ENCODE measurements around the gene EIF2B1.

EIF2B1 gene

GRCh38 chr12:123670882-123671728 is 37.6 kb upstream of the EIF2B1 start, which contains the start of gene TCTN2 (continued):
- TF ChIP-seq ZNF561 (tag by site-specific recombination; IDR thresholded peaks at IDR 0.05; ENCODE audit: borderline replicate concordance) = 0 out of 2 replicates have a peak, but pooled peaks have one; percentile 36
- TF ChIP-seq ZXDB (tag by site-specific recombination; IDR thresholded peaks at IDR 0.05) = peak; percentile 28; the same call in 1 of the 2 replicates
- TF ChIP-seq KLF17 (tag by site-specific recombination; IDR thresholded peaks at IDR 0.05) = peak; percentile 28; the same call in 1 of the 2 replicates
- no peak for TF ChIP-seq ZNF548 (tag by site-specific recombination; IDR thresholded peaks at IDR 0.05)
- TF ChIP-seq ZNF747 (tag by site-specific recombination; IDR thresholded peaks at IDR 0.05) = no peak
- TF ChIP-seq ZBTB8A (tag by site-specific recombination; IDR thresholded peaks at IDR 0.05) = peak; percentile 70
- no peak for TF ChIP-seq ZNF404 (tag by site-specific recombination; IDR thresholded peaks at IDR 0.05)
- peak; percentile 49 for TF ChIP-seq ZBTB17 (tag by site-specific recombination; IDR thresholded peaks at IDR 0.05)
- TF ChIP-seq PBX3 (CRISPR knock-in tag; IDR thresholded peaks at IDR 0.05) = no peak
- TF ChIP-seq KLF8 (tag by site-specific recombination; IDR thresholded peaks at IDR 0.05) = peak; percentile 52
- no peak for TF ChIP-seq ATF2 (tag by site-specific recombination; IDR thresholded peaks at IDR 0.05; ENCODE audit: low read depth)
- peak; percentile 13; the same call in 1 of the 2 replicates for TF ChIP-seq ZNF660 (tag by site-specific recombination; IDR thresholded peaks at IDR 0.05)
- no peak for TF ChIP-seq ZNF513 (tag by site-specific recombination; IDR thresholded peaks at IDR 0.05)
- peak; percentile 89; the same call in 1 of the 2 replicates for TF ChIP-seq ZNF692 (tag by site-specific recombination; IDR thresholded peaks at IDR 0.05)
- TF ChIP-seq ZNF202 (tag by site-specific recombination; IDR thresholded peaks at IDR 0.05; ENCODE audit: borderline replicate concordance) = no peak
- no peak for TF ChIP-seq HOXA7 (CRISPR knock-in tag; IDR thresholded peaks at IDR 0.05; ENCODE audit: borderline replicate concordance)
- TF ChIP-seq INSM2 (tag by site-specific recombination; IDR thresholded peaks at IDR 0.05) = no peak
- TF ChIP-seq, protein P1, sequence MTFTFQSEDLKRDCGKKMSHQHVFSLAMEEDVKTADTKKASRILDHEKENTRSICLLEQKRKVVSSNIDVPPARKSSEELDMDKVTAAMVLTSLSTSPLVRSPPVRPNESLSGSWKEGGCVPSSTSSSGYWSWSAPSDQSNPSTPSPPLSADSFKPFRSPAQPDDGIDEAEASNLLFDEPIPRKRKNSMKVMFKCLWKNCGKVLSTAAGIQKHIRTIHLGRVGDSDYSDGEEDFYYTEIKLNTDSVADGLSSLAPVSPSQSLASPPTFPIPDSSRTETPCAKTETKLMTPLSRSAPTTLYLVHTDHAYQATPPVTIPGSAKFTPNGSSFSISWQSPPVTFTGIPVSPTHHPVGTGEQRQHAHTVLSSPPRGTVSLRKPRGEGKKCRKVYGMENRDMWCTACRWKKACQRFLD (tag by site-specific recombination; IDR thresholded peaks at IDR 0.05) = no peak
- peak; percentile 56; the same call in 1 of the 2 replicates for TF ChIP-seq ZNF600 (tag by site-specific recombination; IDR thresholded peaks at IDR 0.05)
- TF ChIP-seq KLF10 (tag by site-specific recombination; IDR thresholded peaks at IDR 0.05) = no peak
- TF ChIP-seq ZNF544 (tag by site-specific recombination; IDR thresholded peaks at IDR 0.05) = no peak
- no peak for TF ChIP-seq ZNF701 (tag by site-specific recombination; IDR thresholded peaks at IDR 0.05)
- no peak for TF ChIP-seq ZSCAN30 (tag by site-specific recombination; IDR thresholded peaks at IDR 0.05)
- TF ChIP-seq ZNF549 (tag by site-specific recombination; IDR thresholded peaks at IDR 0.05) = no peak
- TF ChIP-seq, protein P2, sequence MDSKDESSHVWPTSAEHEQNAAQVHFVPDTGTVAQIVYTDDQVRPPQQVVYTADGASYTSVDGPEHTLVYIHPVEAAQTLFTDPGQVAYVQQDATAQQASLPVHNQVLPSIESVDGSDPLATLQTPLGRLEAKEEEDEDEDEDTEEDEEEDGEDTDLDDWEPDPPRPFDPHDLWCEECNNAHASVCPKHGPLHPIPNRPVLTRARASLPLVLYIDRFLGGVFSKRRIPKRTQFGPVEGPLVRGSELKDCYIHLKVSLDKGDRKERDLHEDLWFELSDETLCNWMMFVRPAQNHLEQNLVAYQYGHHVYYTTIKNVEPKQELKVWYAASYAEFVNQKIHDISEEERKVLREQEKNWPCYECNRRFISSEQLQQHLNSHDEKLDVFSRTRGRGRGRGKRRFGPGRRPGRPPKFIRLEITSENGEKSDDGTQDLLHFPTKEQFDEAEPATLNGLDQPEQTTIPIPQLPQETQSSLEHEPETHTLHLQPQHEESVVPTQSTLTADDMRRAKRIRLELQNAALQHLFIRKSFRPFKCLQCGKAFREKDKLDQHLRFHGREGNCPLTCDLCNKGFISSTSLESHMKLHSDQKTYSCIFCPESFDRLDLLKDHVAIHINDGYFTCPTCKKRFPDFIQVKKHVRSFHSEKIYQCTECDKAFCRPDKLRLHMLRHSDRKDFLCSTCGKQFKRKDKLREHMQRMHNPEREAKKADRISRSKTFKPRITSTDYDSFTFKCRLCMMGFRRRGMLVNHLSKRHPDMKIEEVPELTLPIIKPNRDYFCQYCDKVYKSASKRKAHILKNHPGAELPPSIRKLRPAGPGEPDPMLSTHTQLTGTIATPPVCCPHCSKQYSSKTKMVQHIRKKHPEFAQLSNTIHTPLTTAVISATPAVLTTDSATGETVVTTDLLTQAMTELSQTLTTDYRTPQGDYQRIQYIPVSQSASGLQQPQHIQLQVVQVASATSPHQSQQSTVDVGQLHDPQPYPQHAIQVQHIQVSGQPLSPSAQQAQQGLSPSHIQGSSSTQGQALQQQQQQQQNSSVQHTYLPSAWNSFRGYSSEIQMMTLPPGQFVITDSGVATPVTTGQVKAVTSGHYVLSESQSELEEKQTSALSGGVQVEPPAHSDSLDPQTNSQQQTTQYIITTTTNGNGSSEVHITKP (tag by site-specific recombination; IDR thresholded peaks at IDR 0.05) = peak; percentile 37; the same call in 1 of the 2 replicates
- no peak for TF ChIP-seq ZNF654 (tag by site-specific recombination; IDR thresholded peaks at IDR 0.05; ENCODE audit: low read depth)
